GM18858 (cell line): ENCODE results near the gene EFCAB12.
"Not testable (repeated sequence)": the region's sequence is repeated elsewhere in the genome, so short reads cannot be mapped to it uniquely, and the experiment has no call there.

Experiments used
- ATAC-seq: cut with Tn5 transposase; IDR thresholded peaks from one replicate; pipeline ENCODE4 v1.9.1; 2021; ENCODE audit not compliant: unreplicated experiment

EFCAB12 gene

GRCh38 chr3:129421988-129422745 lies 6.3 kb downstream of the EFCAB12 start:
- ATAC-seq: no peak

DNA sequence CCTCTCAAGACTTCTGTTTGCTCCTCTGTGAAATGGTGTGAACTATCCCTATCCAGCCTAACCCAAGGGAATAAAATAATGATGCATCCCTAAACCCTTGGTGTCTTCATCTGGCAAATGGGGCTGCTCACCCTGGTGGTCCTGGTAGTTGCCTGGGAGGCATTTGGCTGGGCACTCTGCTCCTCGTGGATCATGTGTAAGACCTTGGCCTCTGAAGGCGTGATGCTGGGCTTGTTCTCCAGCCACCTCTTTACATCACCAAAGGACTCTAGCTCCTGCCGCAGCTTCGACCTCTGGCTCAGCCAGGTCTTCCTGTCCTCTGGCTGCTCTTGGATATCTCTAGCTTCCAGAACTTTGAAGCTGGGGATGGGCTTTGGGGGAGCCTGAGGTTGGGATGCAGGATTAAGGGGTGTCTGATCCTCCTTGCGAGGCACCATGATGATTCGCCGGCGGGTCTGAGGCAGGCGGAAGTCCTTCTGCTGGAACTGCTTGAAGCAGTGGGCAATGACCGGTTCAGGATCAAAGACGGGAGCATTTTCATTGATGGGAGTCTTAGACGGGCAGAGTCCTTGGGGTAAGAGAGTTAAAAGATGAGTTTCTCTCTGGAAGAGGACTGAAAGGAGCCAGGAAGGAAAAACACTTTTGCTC lies 7.1 kb downstream of the EFCAB12 start:
- no peak for ATAC-seq

DNA sequence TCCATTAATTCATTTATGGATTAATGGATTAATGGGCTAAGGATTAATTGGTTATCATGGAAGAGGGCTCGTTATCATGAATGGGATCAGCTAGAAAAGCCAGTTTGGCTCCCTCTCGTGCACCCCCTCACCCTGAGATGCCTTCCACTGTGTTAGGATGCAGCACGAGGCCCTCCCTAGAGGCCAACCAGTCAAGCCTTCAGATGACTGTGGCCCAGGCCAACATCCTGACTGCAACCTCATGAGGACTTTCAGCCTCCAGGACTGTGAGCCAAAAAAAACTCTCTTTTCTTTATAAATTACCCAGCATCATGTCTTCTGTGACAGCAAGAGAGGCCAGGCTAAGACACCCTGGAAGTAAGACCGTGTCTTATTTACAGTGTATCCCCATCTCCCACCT lies 9.0 kb downstream of the EFCAB12 start:
- no peak for ATAC-seq

GRCh38 chr3:129418041-129418973 lies 10.1 kb downstream of the EFCAB12 start:
- no peak for ATAC-seq

DNA sequence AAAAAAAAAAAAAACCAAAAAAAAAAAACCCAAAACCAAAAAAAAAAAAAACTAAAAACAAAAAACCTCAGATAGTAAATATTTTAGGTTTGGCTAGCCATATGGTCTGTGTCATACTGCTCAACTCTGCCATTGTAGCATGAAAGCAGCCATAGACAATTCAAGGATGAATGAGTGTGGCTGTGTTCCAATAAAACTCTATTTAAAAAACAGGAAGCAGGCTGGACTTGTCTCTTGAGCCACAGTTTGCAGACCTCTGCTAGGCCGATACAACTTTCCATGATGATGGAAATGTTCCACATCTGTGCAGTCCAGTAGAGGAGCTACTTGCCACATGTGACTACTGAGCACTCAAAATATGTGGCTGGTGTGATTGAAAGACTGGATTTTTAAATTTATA lies 11.1 kb downstream of the EFCAB12 start:
- ATAC-seq: no peak

- ATAC-seq: no peak
These were observed 12.0 kb downstream of the EFCAB12 start for GRCh38 chr3:129416415-129416814.

- no peak for ATAC-seq
These were observed 12.6 kb downstream of the EFCAB12 start for GRCh38 chr3:129415830-129416229.

DNA sequence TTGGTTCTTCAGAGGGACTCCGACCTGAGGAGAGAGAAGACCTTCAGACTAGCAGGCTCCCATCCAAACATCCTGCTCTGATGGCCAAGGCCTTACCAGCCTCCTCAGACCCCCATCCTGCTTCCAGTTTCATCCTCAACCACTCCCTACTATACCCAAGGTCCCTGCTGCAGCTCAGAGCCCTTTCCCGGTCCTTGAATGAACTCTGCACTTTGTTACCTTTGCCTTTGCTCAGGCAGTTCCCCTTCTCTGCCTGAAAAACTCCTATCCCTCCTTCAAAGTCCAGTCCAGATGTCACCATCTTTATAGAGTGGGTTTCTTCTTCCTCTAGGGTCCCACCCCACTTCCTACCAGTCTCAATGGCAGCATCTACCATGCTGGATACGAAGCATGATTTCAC lies 13.1 kb downstream of the EFCAB12 start:
- no peak for ATAC-seq

DNA sequence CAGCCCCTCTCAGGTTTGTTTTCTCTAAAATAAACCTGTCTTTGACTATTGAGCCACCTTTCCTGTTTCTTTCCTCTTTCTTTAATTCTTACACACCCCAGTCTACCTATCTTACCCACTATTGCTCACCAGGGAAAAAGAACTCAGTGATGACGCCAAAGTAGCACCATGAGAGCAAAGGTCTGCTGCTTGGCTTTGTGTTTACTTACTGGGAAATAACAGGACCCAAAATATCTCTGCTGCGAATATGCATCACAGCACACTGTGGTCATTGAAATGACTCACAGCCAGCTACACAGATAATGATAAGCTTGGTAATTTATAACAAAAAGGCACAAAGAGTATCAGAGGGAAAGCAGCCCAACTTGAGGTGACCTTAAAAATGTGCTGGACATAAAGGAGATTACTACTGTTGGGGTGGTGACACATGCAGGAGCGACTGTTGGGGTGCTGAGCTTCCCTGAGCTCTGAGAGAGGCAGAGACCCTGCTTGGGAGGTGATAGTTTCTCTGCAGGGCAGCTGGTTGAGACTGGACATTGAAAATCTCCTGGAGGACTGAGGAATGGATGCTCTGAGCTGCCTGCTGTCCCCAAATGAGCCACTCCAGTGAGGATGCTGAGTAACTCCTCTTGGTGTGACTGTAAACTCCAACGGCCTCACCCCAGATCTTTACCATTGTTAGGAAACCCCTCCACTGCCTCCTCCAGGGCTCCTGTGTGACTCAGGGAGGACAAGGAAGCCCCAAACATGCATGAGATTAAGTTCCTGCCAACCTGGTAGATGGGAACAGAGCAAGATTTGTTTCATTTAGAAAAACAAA lies 14.5 kb downstream of the EFCAB12 start:
- peak; percentile 77 for ATAC-seq

DNA sequence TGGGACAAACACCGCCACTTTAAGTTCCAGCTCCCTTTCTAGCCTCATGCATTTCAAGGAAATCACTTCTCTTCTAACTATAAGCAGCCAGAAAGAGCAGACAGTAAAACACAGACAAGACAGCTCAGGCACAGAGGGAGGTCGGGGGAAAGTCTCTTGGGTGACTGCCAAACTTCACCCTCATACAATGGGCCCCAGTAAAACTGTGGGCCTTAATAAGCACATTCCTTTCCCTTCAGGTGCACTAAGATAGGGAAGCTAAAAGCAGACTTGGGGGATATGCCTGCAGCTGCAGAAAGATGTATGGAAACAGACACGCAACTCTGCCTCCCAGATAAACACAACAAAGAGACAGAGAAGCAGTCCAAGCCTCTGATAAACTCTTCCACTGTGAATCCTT lies 15.2 kb downstream of the EFCAB12 start:
- ATAC-seq: not testable (repeated sequence)

DNA sequence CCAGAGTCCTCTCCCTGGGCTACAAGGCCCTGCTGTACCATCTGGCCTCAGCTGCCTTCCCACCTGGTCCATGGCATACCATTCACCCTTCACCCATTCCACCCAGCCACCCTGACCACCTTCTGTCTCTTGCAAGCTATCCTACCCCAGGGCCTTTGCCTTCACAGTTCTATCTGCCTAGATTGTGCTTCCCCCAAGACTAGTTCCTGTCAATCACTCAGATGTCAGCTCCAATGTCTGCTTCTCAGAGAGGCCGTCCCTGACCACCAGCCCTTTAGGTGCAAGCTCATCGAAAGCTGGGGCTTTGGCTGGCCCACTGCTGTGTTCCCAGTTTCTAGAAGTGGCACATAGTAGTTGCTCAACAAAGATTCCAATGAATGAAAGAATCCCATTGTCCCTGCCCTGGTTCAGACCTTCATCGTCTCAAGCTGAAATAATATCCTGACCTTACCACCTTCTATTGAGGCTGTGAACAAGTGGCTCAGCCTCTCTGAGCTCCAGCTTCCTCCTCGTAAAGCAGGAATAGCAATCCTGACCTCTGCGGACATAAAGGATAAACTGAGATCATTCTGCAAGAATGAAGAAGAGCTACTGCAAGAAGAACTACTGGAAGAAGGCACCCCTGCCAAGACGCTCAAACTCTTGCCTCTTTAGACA lies 15.8 kb downstream of the EFCAB12 start:
- no peak for ATAC-seq

- no peak for ATAC-seq
These were observed 17.5 kb downstream of the EFCAB12 start for GRCh38 chr3:129410971-129411370.

DNA sequence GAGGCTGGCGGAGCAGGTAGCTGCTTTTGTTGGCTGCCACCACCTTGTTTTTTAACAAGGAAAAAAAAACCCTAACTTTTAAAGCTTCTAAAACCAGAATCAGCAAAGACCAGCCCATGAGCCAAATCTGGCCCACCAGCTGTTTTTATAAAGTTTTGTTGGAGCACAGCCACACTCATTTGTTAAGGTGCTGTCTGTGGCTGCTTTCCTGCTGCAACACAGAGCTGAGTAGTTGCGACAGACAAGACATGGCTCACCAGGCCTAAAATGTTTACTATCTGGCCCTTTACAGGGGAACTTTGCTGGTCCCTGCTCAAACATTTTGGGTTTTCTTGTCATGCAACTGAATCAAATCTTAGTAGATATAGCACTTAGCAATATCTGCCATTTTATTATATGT lies 18.9 kb downstream of the EFCAB12 start:
- ATAC-seq: no peak

GRCh38 chr3:129404610-129405009 lies 23.8 kb downstream of the EFCAB12 start:
- no peak for ATAC-seq

- ATAC-seq: no peak
These were observed 24.3 kb downstream of the EFCAB12 start for GRCh38 chr3:129404130-129404529.

DNA sequence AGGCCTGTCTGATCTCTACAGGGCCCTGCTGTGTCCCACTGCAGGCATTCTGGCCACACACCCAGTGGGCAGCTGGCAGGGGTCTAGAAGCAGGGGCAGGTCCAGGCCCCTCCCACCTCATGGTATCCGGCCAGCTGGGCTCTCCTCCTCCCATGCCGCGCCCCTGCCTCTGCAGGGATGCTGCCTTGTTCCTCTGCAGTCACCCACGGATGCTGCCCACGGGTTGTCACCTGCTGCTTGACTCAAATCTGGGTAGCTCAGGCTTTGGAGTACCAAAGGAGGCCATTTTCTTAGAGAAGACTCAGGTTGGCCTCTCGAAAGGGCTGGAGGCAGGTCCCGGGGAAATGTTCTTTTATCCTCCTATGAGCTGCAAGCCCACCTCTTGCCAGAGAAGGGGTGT lies 25.0 kb downstream of the EFCAB12 start:
- no peak for ATAC-seq

GRCh38 chr3:129402616-129403015 lies 25.8 kb downstream of the EFCAB12 start:
- no peak for ATAC-seq

DNA sequence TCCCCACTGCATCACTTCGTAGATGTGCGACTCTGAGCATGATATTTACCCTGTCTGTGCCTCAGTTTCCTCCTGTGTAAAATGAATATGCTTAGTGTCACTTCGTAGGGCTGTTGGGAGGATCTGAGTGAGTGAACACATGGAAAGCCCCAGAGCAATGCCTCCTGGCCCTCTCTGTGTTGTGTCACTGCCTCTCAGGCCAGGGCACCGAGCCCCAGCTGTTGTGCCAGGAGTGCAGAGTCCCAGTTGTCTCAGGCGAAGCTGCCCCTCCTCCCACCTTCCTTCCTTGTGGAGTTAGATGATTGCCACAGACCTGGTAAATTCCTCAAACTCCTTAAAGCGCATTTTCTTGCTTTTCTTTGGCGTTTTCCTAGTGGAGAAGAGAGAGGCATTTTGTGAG lies 26.2 kb downstream of the EFCAB12 start:
- ATAC-seq: no peak

- no peak for ATAC-seq
These were observed 28.5 kb downstream of the EFCAB12 start for GRCh38 chr3:129399895-129400357.
